ENCODE results near the gene SLC25A48.

The SLC25A48 gene, protein sequence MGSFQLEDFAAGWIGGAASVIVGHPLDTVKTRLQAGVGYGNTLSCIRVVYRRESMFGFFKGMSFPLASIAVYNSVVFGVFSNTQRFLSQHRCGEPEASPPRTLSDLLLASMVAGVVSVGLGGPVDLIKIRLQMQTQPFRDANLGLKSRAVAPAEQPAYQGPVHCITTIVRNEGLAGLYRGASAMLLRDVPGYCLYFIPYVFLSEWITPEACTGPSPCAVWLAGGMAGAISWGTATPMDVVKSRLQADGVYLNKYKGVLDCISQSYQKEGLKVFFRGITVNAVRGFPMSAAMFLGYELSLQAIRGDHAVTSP

GRCh38 chr5:135834639-135835529 lies at the start of gene SLC25A48:
Gene SLC25A48 (plus strand): TSS chr5:135834663. CDS start chr5:135834848, 185 bp downstream.
- Histone ChIP-seq H3K36me3 (ENCODE audit: insufficient read depth, low read length) (no peaks in the 10 kb centered on the region), H3K9ac (ENCODE audit: insufficient read length) (no peak within 1 kb of the TSS), H3K9me3 (ENCODE audit: low read depth, low read length) (no peaks in the 10 kb centered on the region), H3K27ac (no peak within 1 kb of the TSS), H3K4me3 (no peak within 1 kb of the TSS)
- TF ChIP-seq POLR2AphosphoS5 (IDR thresholded peaks at IDR 0.05; ENCODE audit: borderline replicate concordance, low read depth, low read length) (no peak), FOXP2 (optimal IDR thresholded peaks at IDR 0.05; ENCODE audit: control extremely low read depth, extremely low read length, insufficient read depth) (no peak), EZH2 (IDR thresholded peaks at IDR 0.05) (no peak)
- no peak for DNase-seq (ENCODE audit: low read depth, low spot score)

GRCh38 chr5:135800656-135801055 lies 33.8 kb upstream of the SLC25A48 start:
- TF ChIP-seq FOXP2 (optimal IDR thresholded peaks at IDR 0.05; ENCODE audit: control extremely low read depth, extremely low read length, insufficient read depth) (no peak), EZH2 (IDR thresholded peaks at IDR 0.05) (no peak), POLR2AphosphoS5 (IDR thresholded peaks at IDR 0.05; ENCODE audit: borderline replicate concordance, low read depth, low read length) (no peak)
- H3K36me3 ChIP-seq (ENCODE audit: insufficient read depth, low read length): no peaks in the 10 kb centered on the region
- H3K9me3 ChIP-seq (ENCODE audit: low read depth, low read length): no peaks in the 10 kb centered on the region
- DNase-seq (ENCODE audit: low read depth, low spot score): no peak
- H3K9ac ChIP-seq (ENCODE audit: insufficient read length): no peak overlapping the region
- H3K27ac ChIP-seq: no peak overlapping the region
- no peak overlapping the region for H3K4me3 ChIP-seq

DNA sequence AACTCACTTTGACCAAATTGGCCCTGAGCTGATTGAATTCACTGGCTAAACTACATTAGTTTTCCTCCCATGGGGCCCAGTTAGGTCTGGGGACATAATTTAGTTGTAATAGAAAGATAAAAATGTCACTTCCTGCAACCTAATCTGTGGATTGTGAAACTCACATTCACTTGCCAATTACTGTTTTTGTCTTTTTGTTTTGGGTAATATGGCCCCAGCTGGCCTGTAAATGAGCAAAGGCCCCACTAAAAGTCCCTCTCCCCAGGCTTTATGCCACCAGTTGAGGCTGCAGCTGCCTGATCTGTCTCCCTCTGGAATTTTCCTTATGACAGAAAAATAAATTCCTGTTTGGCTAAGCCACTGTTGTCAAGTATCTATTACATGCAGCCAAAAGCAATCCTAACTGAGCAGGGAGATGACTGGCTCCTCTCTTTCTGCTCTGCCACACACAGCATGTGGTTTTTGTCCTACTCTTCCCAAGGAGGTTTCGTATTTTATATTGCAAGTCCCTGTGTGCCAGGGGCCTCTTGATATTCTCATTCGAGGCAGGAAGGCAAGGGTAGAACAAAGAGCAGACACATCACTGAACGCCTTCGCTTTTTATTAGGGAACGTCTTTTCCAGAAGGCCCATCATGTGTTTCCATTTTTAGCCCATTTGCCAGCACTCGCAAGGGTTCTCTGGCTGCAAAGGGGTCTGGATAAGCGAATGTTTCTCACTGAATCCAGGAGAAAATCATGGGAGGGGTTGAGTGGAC lies 24.1 kb upstream of the SLC25A48 start:
- H3K4me3 ChIP-seq: no peak overlapping the region
- H3K36me3 ChIP-seq (ENCODE audit: insufficient read depth, low read length): no peaks in the 10 kb centered on the region
- TF ChIP-seq EZH2 (IDR thresholded peaks at IDR 0.05) (no peak), FOXP2 (optimal IDR thresholded peaks at IDR 0.05; ENCODE audit: control extremely low read depth, extremely low read length, insufficient read depth) (no peak), POLR2AphosphoS5 (IDR thresholded peaks at IDR 0.05; ENCODE audit: borderline replicate concordance, low read depth, low read length) (no peak)
- DNase-seq (ENCODE audit: low read depth, low spot score): no peak
- H3K27ac ChIP-seq: no peak overlapping the region
- no peak overlapping the region for H3K9ac ChIP-seq (ENCODE audit: insufficient read length)
- no peaks in the 10 kb centered on the region for H3K9me3 ChIP-seq (ENCODE audit: low read depth, low read length)

DNA sequence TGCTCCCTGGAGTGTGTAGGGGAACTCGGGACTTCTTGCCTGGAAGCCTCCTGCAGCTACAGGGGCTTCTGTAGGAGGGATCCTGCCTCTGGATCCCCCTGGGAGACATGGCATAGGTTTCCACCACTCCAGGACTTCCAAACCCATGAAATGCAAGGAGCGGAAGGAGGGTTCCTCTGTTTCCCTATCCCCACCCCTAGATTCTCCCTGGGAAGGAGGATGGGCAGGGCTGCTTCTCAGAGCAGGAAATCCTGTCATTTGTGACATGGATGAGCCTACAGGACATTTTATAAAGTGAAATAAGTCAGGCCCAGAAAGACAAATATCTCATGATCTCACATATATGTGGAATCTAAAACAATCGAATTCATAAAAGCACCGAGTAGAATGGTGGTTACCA lies 23.5 kb upstream of the SLC25A48 start:
- Histone ChIP-seq H3K27ac (no peak overlapping the region), H3K36me3 (ENCODE audit: insufficient read depth, low read length) (no peaks in the 10 kb centered on the region), H3K4me3 (no peak overlapping the region), H3K9ac (ENCODE audit: insufficient read length) (no peak overlapping the region), H3K9me3 (ENCODE audit: low read depth, low read length) (no peaks in the 10 kb centered on the region)
- DNase-seq (ENCODE audit: low read depth, low spot score): no peak
- TF ChIP-seq POLR2AphosphoS5 (IDR thresholded peaks at IDR 0.05; ENCODE audit: borderline replicate concordance, low read depth, low read length): no peak
- no peak for TF ChIP-seq FOXP2 (optimal IDR thresholded peaks at IDR 0.05; ENCODE audit: control extremely low read depth, extremely low read length, insufficient read depth)
- TF ChIP-seq EZH2 (IDR thresholded peaks at IDR 0.05): no peak

DNA sequence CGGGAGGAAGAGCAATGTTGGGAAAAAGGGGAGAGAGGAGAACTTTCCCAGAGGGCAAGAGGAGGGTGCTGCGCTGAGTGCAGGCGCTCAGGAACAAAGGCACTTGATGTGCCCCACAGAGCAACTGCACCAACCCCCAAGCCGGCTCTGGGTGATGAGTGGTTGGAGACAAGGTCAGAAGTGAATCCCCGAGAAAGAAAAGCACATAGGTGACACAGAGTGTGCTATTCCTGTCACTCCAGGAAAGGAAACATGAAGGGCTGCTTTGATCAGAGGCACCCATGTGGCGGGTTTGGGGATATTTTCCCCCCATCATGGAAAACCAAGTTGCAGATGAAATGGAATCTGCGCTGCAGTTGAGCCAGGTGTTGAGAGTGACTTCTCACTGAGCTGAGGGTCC lies 20.7 kb upstream of the SLC25A48 start:
- no peak for TF ChIP-seq POLR2AphosphoS5 (IDR thresholded peaks at IDR 0.05; ENCODE audit: borderline replicate concordance, low read depth, low read length)
- TF ChIP-seq EZH2 (IDR thresholded peaks at IDR 0.05): no peak
- TF ChIP-seq FOXP2 (optimal IDR thresholded peaks at IDR 0.05; ENCODE audit: control extremely low read depth, extremely low read length, insufficient read depth): no peak
- Histone ChIP-seq H3K27ac (no peak overlapping the region), H3K9me3 (ENCODE audit: low read depth, low read length) (no peaks in the 10 kb centered on the region), H3K4me3 (no peak overlapping the region), H3K36me3 (ENCODE audit: insufficient read depth, low read length) (no peaks in the 10 kb centered on the region), H3K9ac (ENCODE audit: insufficient read length) (no peak overlapping the region)
- DNase-seq (ENCODE audit: low read depth, low spot score): no peak

GRCh38 chr5:135814316-135814715 lies 20.1 kb upstream of the SLC25A48 start:
- H3K9ac ChIP-seq (ENCODE audit: insufficient read length): no peak overlapping the region
- no peak overlapping the region for H3K4me3 ChIP-seq
- no peaks in the 10 kb centered on the region for H3K9me3 ChIP-seq (ENCODE audit: low read depth, low read length)
- no peak for DNase-seq (ENCODE audit: low read depth, low spot score)
- TF ChIP-seq POLR2AphosphoS5 (IDR thresholded peaks at IDR 0.05; ENCODE audit: borderline replicate concordance, low read depth, low read length) (no peak), EZH2 (IDR thresholded peaks at IDR 0.05) (no peak), FOXP2 (optimal IDR thresholded peaks at IDR 0.05; ENCODE audit: control extremely low read depth, extremely low read length, insufficient read depth) (no peak)
- no peak overlapping the region for H3K27ac ChIP-seq
- H3K36me3 ChIP-seq (ENCODE audit: insufficient read depth, low read length): no peaks in the 10 kb centered on the region

- TF ChIP-seq EZH2 (IDR thresholded peaks at IDR 0.05) (no peak), FOXP2 (optimal IDR thresholded peaks at IDR 0.05; ENCODE audit: control extremely low read depth, extremely low read length, insufficient read depth) (no peak), POLR2AphosphoS5 (IDR thresholded peaks at IDR 0.05; ENCODE audit: borderline replicate concordance, low read depth, low read length) (no peak)
- Histone ChIP-seq H3K9me3 (ENCODE audit: low read depth, low read length) (no peaks in the 10 kb centered on the region), H3K9ac (ENCODE audit: insufficient read length) (no peak overlapping the region), H3K27ac (no peak overlapping the region), H3K4me3 (no peak overlapping the region), H3K36me3 (ENCODE audit: insufficient read depth, low read length) (no peaks in the 10 kb centered on the region)
- no peak for DNase-seq (ENCODE audit: low read depth, low spot score)
These were observed 19.7 kb upstream of the SLC25A48 start for GRCh38 chr5:135814812-135815211.
